NCI-H2081 (cell line): Measurements from ENCODE around the gene GGN.
A peak's percentile ranks its signal among the peaks of the same experiment; 100 is the strongest.
"Not testable (repeated sequence)": the region's sequence is repeated elsewhere in the genome, so short reads cannot be mapped to it uniquely, and the experiment has no call there.

Experiments
- DNase-seq, 2 experiments: peaks; one replicate each; lab custom pipeline; 2025; lab: John Stamatoyannopoulos, UW

The GGN gene

GRCh38 chr19:38386300-38386970 lies 1.4 kb downstream of the GGN start:
- DNase-seq: no peak

GRCh38 chr19:38385804-38386257 lies 2.0 kb downstream of the GGN start:
- DNase-seq: no peak

- no peak for DNase-seq
These were observed 2.6 kb downstream of the GGN start for GRCh38 chr19:38385057-38385803.

GRCh38 chr19:38384209-38385027 lies 3.4 kb downstream of the GGN start:
- no peak for DNase-seq

GRCh38 chr19:38383743-38384142 lies 4.1 kb downstream of the GGN start:
- no peak for DNase-seq

GRCh38 chr19:38383184-38383583 lies 4.7 kb downstream of the GGN start:
- DNase-seq: no peak

GRCh38 chr19:38381138-38381537 lies 6.7 kb downstream of the GGN start:
- no peak for DNase-seq

GRCh38 chr19:38378866-38379265 lies 9.0 kb downstream of the GGN start:
- no peak for DNase-seq

- no peak for DNase-seq
These were observed 10.8 kb downstream of the GGN start for GRCh38 chr19:38377052-38377451.

GRCh38 chr19:38376576-38376975 lies 11.3 kb downstream of the GGN start:
- no peak for DNase-seq

- DNase-seq: no peak
These were observed 12.1 kb downstream of the GGN start for GRCh38 chr19:38375748-38376147.

GRCh38 chr19:38375098-38375493 lies 12.7 kb downstream of the GGN start:
- DNase-seq: no peak

GRCh38 chr19:38374332-38375097 lies 13.3 kb downstream of the GGN start, which contains the start of gene PSMD8:
PSMD8 (plus strand) TSS chr19:38374571; CDS start chr19:38374602, 31 bp downstream.
- peak; percentile 98 to 99 for DNase-seq

- no peak for DNase-seq
These were observed 13.9 kb downstream of the GGN start for GRCh38 chr19:38373907-38374331.

- no peak for DNase-seq
These were observed 16.8 kb downstream of the GGN start for GRCh38 chr19:38371081-38371480.

GRCh38 chr19:38370299-38370698 lies 17.5 kb downstream of the GGN start:
- DNase-seq: no peak

GRCh38 chr19:38369584-38369983 lies 18.2 kb downstream of the GGN start:
- DNase-seq: no peak

- DNase-seq: no peak
These were observed 20.8 kb downstream of the GGN start for GRCh38 chr19:38367041-38367440.

- DNase-seq: not testable (repeated sequence)
These were observed 24.7 kb downstream of the GGN start for GRCh38 chr19:38362946-38363688.

- DNase-seq: peak; percentile 27 to 39
These were observed 25.5 kb downstream of the GGN start for GRCh38 chr19:38362076-38362945.
